HCT116 (cell line): ENCODE measurements around the gene WLS.

Experiments used
- ELF1 ChIP-seq: IDR thresholded peaks from 2 replicates; pipeline ENCODE4 v1.6.1; 2012; ENCODE audit warnings: low read depth, borderline replicate concordance
- EZH2 ChIP-seq: fragments of 200-600 bp; sonication (generic); IDR thresholded peaks from 2 replicates; pipeline ENCODE4 v1.6.1; 2017; ENCODE audit warnings: antibody characterized with exemption, mixed run types
- JUND ChIP-seq: IDR thresholded peaks from 2 replicates; pipeline ENCODE4 v1.6.1; 2012
- POLR2A ChIP-seq: IDR thresholded peaks from 2 replicates; pipeline ENCODE4 v1.7.0; 2011; ENCODE audit warnings: borderline replicate concordance; ENCODE audit not compliant: insufficient read depth, insufficient read length; ENCODE audit errors: extremely low read depth
- POLR2AphosphoS5 ChIP-seq: IDR thresholded peaks from 2 replicates; pipeline ENCODE4 v1.6.1; 2011; ENCODE audit warnings: mild to moderate bottlenecking, low read depth, low read length, moderate library complexity
- RAD21 ChIP-seq: IDR thresholded peaks from 2 replicates; pipeline ENCODE4 v1.6.1; 2012; ENCODE audit warnings: low read depth, mild to moderate bottlenecking
- YY1 ChIP-seq: IDR thresholded peaks from 2 replicates; pipeline ENCODE4 v1.6.1; 2011; ENCODE audit warnings: low read length, low read depth, moderate library complexity, mild to moderate bottlenecking; ENCODE audit not compliant: insufficient replicate concordance; ENCODE audit errors: extremely low read depth
- ZFX ChIP-seq: fragments of 450-650 bp; IDR thresholded peaks from 2 replicates; pipeline ENCODE4 v1.6.1; 2017
- TF ChIP-seq, protein P1 (sequence below): IDR thresholded peaks from 2 replicates; pipeline ENCODE4 v1.6.1; 2012
- TF ChIP-seq, protein P2 (sequence below), 3 experiments: fragments of 200-600 bp in 1 of 3; sonication (generic) in 1 of 3; IDR thresholded peaks in 2 of 3; conservative IDR thresholded peaks in 1 of 3; 2 replicates each; pipeline ENCODE4 v1.5.1; 2012 to 2017; ENCODE audit warnings: low read depth in 2 of 3, low read length in 2 of 3, antibody characterized with exemption in 1 of 3, borderline replicate concordance in 1 of 3, control low read depth in 1 of 3, mild to moderate bottlenecking in 1 of 3, mixed read lengths in 1 of 3, mixed run types in 1 of 3, moderate library complexity in 1 of 3; ENCODE audit not compliant: insufficient read depth in 1 of 3

DNA sequence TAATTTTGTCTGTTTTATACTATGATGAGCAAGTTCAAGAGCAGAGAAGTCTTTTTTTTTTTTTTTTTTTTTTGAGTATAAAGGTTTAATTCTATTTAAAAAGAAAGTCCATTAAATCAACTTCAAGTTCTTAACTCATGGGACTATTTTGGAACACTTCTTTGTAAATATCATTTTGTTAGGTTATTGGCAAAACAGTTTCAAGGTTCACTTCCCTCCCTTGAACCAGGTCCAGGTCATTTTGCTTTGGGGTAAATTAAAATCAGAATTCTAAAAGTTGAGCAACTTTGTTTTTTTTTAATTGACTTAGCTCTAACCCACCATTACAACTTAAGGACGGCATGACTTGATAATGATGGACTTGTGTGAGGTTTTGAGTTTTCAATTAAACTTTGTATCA is 72.3 kb downstream of the WLS start:
- TF ChIP-seq POLR2A (no peak), YY1 (no peak), EZH2 (no peak), ELF1 (no peak), RAD21 (no peak), POLR2AphosphoS5 (no peak), JUND (no peak), ZFX (no peak)
- TF ChIP-seq, protein P1, sequence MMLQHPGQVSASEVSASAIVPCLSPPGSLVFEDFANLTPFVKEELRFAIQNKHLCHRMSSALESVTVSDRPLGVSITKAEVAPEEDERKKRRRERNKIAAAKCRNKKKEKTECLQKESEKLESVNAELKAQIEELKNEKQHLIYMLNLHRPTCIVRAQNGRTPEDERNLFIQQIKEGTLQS: no peak
- TF ChIP-seq, protein P2, sequence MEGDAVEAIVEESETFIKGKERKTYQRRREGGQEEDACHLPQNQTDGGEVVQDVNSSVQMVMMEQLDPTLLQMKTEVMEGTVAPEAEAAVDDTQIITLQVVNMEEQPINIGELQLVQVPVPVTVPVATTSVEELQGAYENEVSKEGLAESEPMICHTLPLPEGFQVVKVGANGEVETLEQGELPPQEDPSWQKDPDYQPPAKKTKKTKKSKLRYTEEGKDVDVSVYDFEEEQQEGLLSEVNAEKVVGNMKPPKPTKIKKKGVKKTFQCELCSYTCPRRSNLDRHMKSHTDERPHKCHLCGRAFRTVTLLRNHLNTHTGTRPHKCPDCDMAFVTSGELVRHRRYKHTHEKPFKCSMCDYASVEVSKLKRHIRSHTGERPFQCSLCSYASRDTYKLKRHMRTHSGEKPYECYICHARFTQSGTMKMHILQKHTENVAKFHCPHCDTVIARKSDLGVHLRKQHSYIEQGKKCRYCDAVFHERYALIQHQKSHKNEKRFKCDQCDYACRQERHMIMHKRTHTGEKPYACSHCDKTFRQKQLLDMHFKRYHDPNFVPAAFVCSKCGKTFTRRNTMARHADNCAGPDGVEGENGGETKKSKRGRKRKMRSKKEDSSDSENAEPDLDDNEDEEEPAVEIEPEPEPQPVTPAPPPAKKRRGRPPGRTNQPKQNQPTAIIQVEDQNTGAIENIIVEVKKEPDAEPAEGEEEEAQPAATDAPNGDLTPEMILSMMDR (IDR thresholded peaks at IDR 0.05 in 2 of 3, conservative IDR thresholded peaks at IDR 0.05 in 1 of 3; ENCODE audit: borderline replicate concordance in 1 of 3, insufficient read depth in 1 of 3, low read depth in 2 of 3, low read length in 2 of 3): no peak
